Stimulated activated naive CD8-positive, alpha-beta T cell treated with anti-CD3 and anti-CD28 coated beads, Interleukin-15, amount 100 ng/mL, for 72 hours (primary cell): Measurements from ENCODE around the gene FCHSD1.
"Not testable (repeated sequence)": the region's sequence is repeated elsewhere in the genome, so short reads cannot be mapped to it uniquely, and the experiment has no call there.

Experiments used
- ATAC-seq: fragments of 150-1000 bp; cut with Tn5 transposase; 2 replicates; pipeline ENCODE4 v1.10.0; 2021; ENCODE audit warnings: mild to moderate bottlenecking, moderate library complexity
- DNase-seq, 2 donors: peaks; one replicate each; pipeline ENCODE4 v3.0.0; 2021 to 2022
- H3K27ac Mint-ChIP-seq, 2 donors: one replicate each; pipeline ENCODE4 v1.8.0; 2022; ENCODE audit warnings: mild to moderate bottlenecking in 2 of 2, mixed read lengths in 2 of 2, moderate library complexity in 2 of 2
- H3K27me3 Mint-ChIP-seq: one replicate; pipeline ENCODE4 v1.8.0; 2022; ENCODE audit warnings: mixed read lengths
- H3K4me1 Mint-ChIP-seq: one replicate; pipeline ENCODE4 v1.8.0; 2022; ENCODE audit warnings: mild to moderate bottlenecking, mixed read lengths
- H3K4me3 Mint-ChIP-seq, 2 donors: one replicate each; pipeline ENCODE4 v1.8.0; 2022; ENCODE audit warnings: mild to moderate bottlenecking in 2 of 2, mixed read lengths in 2 of 2, moderate library complexity in 1 of 2
- H3K9me3 Mint-ChIP-seq, 2 donors: one replicate each; pipeline ENCODE4 v1.8.0; 2022; ENCODE audit warnings: mixed read lengths in 2 of 2

Gene FCHSD1

DNA sequence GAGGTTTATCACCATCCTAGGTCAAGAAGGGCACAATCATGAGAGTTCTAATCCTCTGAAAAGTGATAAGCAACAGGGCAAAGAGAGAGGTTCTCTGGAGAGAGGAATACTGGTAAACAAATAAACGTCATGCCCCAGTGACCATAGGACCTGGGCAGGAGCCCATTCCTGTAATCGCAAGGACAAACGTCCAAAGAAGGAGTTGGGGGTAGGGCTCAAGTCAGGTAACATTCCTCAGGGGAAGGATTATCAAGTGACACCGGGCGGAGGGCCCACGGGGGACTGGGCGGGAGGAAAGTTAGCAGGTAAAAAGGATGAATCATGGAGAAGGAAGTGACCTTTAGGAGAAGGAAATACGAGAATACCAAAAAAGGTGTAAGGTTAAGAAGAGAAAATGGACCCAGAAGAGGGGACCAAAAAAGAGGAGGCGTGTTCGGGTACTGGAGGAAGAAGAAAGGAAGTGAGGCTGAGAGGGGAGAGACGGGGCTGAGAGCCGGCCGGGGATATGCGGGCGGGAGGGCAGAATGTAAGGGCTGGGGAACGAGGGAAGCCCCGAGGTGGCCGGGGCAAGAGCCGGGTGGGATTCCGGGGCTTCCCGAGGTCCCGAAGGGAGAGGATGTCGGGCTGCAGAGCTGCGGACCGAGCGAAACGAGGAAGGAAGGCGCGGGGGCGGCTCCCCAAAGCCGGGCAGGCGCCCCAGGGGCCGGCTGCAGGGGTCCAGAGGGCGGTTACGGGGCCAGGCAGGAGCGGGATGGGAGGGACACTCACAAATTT, 33.0 kb downstream of the FCHSD1 start:
- peak overlapping the region; percentile 86 to 99 for H3K4me3 Mint-ChIP-seq
- no peaks in the 10 kb centered on the region for H3K27me3 Mint-ChIP-seq
- H3K27ac Mint-ChIP-seq = peak overlapping the region; percentile 88 to 99
- DNase-seq (peak; percentile 68 to 73), ATAC-seq (peak; percentile 64)
- H3K9me3 Mint-ChIP-seq = no peaks in the 10 kb centered on the region
- H3K4me1 Mint-ChIP-seq = peaks cover 75% of the 10 kb centered on the region

DNA sequence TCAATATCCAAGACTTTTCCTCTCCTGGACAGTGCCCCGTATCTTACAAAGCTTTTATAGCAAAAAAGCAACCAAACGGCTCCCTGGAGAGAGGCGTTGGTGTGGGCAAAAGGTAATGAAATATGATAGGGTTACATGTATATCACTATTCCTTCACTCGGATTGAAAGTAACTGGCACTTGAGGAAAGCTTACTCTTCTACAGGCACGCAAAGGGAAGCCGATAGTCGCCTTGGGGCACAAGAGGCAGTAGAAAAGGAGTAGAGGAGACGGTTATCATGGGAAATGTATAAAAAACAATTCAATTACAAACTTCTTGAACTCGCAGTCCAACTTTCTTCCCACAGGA, 33.6 kb downstream of the FCHSD1 start:
- no peaks in the 10 kb centered on the region for H3K9me3 Mint-ChIP-seq
- no peak for ATAC-seq
- no peaks in the 10 kb centered on the region for H3K27me3 Mint-ChIP-seq
- no peak for DNase-seq
- peak overlapping the region; percentile 86 to 99 for H3K4me3 Mint-ChIP-seq
- H3K4me1 Mint-ChIP-seq = peaks cover 75% of the 10 kb centered on the region
- H3K27ac Mint-ChIP-seq = peak overlapping the region; percentile 88 to 99

DNA sequence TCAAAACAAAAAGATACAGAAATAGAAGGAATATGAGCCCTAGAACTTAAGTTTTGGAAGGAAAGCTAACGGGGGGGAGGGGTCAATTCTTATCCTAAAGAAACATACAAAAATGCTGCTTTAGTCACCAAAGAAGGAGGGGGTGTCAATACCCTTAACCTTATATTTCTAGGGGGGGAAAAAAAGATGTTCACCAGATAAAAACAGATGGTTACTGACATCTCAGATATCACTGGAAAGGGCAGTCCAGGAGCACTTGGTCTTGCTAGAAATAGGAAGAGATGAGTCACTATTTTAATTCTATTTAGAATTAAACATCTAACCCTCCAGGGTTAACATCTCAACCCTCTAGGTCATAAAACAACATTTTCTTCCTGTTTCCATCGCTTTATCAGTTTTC, 34.1 kb downstream of the FCHSD1 start:
- Mint-ChIP-seq H3K27me3 (no peaks in the 10 kb centered on the region), H3K4me3 (peak overlapping the region; percentile 86 to 99), H3K4me1 (peaks cover 75% of the 10 kb centered on the region), H3K27ac (peak overlapping the region; percentile 48 to 55), H3K9me3 (no peaks in the 10 kb centered on the region)
- DNase-seq (no peak), ATAC-seq (no peak)

DNA sequence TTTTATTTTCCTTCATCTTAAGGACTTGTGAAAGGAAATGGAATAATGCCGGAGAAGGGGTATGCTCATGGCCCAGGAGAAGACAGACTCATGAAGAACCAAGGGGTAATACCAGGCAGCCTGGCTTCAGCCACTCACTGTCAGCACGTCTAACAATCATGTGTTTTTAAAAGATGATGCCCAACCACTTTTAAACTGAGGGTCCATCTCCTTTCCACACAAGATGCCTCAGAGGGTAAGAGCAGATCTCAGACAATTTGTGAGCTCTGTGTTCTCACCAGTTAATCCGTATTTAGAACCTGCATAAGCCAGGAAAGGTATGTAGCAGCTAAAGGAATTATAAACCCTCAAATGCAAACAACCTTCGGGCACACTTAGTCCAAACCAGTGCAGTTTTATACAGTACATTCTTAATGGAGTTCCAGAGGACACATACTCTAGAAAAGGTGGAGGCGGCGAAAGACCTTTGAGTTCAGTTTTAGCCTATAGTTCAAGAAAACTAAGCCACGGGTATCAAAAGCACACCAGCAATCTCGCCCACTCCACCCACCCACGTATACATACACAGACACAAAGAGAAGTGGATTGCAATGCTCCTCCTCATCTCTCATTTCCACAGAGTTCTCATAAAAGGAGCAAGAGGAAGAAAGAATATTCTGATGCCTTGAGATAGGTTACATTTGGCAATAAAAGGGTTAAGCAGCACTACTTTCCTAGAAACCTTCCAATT, 35.1 kb downstream of the FCHSD1 start:
- Mint-ChIP-seq H3K4me1 (peaks cover 75% of the 10 kb centered on the region), H3K27me3 (no peaks in the 10 kb centered on the region), H3K27ac (peak overlapping the region; percentile 57 to 64), H3K9me3 (no peaks in the 10 kb centered on the region), H3K4me3 (peak overlapping the region; percentile 86 to 99)
- no peak for DNase-seq
- no peak for ATAC-seq

DNA sequence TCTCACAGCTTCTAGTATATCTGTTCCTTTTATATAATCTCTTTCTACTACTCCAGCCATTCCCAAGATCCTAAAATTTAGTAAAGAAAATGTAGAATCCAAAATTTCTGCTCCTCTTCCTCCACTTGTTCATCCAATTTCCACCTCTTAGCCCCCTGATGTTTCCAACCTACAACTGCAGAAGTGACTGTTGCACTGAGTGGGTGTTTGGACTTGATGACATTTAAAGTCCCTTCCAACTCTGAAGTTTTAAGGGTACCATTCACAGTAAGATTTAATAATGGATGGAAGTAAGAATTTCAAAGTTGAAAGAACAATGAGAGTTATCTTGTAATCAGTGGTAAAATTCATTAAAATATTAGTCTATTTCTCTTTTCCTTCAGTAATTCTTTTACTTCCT, 37.9 kb downstream of the FCHSD1 start:
- H3K27me3 Mint-ChIP-seq = no peaks in the 10 kb centered on the region
- peak overlapping the region in 1 of 2 donors; percentile 62 for H3K27ac Mint-ChIP-seq
- peak overlapping the region; percentile 55 to 71 for H3K4me3 Mint-ChIP-seq
- H3K4me1 Mint-ChIP-seq = peaks cover 91% of the 10 kb centered on the region
- no peaks in the 10 kb centered on the region for H3K9me3 Mint-ChIP-seq
- DNase-seq = no peak
- no peak for ATAC-seq

DNA sequence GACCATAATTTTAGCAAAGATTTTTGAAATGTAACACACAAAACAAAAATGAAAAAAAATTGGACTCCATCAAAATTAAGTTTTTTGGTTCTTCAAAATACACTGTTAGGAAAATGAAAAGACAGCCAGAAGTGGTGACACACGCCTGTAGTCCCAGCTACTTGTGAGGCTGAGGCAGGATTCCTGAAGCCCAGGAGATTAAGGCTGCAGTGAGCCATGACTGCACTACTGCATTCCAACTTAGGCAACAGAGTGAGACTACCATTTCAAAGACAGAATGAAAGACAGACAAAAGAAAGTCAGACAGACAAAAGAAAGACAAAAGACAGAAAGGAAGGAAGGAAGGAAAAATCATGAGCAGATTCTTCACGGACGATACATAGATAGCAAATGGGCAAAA, 39.9 kb downstream of the FCHSD1 start:
- peak overlapping the region; percentile 1 to 34 for H3K4me3 Mint-ChIP-seq
- peak overlapping the region in 1 of 2 donors; percentile 1 for H3K27ac Mint-ChIP-seq
- H3K4me1 Mint-ChIP-seq = peaks cover 98% of the 10 kb centered on the region
- no peaks in the 10 kb centered on the region for H3K27me3 Mint-ChIP-seq
- ATAC-seq = no peak
- H3K9me3 Mint-ChIP-seq = no peaks in the 10 kb centered on the region
- no peak for DNase-seq

DNA sequence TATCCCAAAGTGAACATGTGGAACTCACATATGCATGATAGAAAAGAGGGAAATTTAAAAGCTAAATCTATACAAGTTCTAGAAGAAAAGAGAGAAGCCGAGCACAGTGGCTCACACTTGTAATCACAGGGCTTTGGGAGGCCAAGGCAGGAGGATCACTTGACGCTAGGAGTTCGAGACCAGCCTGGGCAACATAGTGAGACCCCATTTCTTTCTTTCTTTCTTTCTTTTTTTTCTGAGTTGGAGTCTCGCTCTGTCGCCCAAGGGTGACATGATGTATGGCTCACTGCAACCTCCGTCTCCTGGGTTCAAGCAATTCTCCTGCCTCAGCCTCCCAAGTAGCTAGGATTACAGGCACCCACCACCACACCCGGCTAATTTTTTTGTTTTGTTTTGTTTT, 41.3 kb downstream of the FCHSD1 start:
- not testable (repeated sequence) for ATAC-seq, H3K4me3 Mint-ChIP-seq, DNase-seq, H3K9me3 Mint-ChIP-seq, H3K27me3 Mint-ChIP-seq
- H3K4me1 Mint-ChIP-seq = peaks cover 95% of the 10 kb centered on the region
- H3K27ac Mint-ChIP-seq = peak overlapping the region; percentile 5 to 67

DNA sequence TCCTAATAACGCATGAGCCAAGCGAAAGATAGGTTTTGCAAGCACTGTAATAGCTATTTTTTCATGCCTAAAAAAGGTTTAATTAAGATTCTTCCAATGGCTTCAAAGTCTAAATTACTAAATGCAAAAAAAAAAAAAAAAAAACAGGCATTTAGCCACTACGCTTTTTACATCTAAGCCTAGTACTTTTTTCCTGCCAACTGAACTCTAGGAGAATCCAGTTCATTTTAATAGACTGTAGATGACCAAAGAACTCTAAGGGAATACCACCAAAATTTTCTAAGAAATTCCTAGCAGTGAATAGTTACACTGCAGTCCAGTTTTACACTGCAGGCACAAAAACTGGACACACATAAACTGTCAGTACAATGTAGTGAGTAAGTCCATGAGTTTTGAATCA, 42.2 kb downstream of the FCHSD1 start:
- no peak for DNase-seq
- Mint-ChIP-seq H3K4me3 (no peak overlapping the region), H3K9me3 (no peaks in the 10 kb centered on the region), H3K27me3 (no peaks in the 10 kb centered on the region), H3K4me1 (peaks cover 95% of the 10 kb centered on the region), H3K27ac (peak overlapping the region in 1 of 2 donors; percentile 87)
- ATAC-seq = no peak

DNA sequence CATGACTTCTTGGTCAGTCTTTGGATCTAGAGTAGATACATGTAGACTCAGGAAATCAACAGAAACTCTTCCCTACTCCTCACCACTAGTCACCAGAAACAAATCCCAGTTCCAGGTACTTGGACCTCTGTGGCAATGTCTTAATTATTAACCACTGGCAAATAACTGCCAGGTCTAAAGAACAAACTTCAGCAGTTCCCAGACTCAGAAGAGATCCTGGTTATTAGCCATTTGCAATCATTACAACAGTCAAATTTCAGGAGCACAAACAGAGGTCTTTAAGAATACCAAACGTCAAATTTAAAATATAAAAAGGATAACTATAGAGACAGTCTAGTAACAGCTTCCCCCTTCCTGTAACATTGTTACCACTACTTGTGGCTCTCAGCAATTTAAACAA, 42.7 kb downstream of the FCHSD1 start:
- Mint-ChIP-seq H3K27ac (peak overlapping the region; percentile 79 to 87), H3K4me3 (peak overlapping the region; percentile 4 to 30), H3K4me1 (peaks cover 95% of the 10 kb centered on the region), H3K27me3 (no peaks in the 10 kb centered on the region), H3K9me3 (no peaks in the 10 kb centered on the region)
- no peak for ATAC-seq
- no peak for DNase-seq

DNA sequence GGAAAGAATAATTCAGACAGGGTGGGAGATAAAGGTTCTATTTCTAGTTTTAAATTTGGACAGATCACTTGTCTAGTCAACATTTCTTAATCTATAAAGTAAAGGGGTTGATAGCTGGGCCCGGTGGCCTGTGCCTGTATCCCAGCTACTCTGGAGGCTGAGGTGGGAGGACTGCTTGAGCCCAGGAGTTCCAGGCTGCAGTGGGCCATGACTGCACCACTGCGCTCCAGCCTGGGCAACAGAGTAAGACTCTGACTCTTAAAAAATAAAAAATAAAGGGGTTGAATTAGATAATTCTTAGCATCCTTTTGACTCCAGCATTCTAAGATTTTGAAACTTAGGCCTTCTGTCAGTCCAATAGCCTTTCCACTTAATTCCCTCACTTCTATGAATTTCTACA, 43.2 kb downstream of the FCHSD1 start:
- no peaks in the 10 kb centered on the region for H3K9me3 Mint-ChIP-seq
- no peaks in the 10 kb centered on the region for H3K27me3 Mint-ChIP-seq
- H3K27ac Mint-ChIP-seq = peak overlapping the region in 1 of 2 donors; percentile 79
- ATAC-seq (no peak), DNase-seq (no peak)
- H3K4me3 Mint-ChIP-seq = peak overlapping the region; percentile 24 to 30
- H3K4me1 Mint-ChIP-seq = peaks cover 95% of the 10 kb centered on the region

DNA sequence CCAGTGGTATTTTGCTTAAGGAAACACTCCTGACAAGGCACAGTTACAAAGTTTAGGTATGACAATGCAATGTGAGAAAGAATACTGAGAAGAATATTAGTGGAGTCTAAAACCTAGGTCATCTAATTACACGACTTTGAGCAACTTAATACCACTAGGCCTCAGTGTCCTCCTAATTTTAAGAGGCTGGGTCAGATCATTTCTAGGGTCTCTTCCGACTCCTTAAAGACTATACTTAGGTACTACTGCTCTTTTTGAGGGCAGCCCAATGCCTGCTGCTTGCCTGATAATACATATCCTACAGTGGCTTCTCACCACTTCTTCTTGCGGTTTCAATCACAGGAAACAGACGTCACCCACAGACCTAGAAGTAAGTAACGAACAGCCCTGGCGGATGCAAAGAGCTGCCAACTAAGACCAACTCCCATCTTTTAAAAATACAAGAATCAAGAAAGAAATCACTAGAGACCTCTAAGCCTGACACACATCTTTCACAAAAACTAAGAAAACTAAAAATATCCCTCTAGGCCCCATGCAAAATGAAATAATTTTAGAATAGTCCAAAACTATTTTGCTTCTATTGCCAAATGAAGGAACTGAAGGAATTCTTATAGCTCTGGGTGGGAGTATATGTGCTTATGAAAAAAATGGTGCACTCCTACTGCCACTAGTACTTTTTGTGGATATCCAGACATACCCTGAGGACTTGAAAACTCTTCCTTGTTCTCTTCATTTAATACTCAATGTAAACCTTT, 45.5 kb downstream of the FCHSD1 start:
- no peaks in the 10 kb centered on the region for H3K27me3 Mint-ChIP-seq
- ATAC-seq = peak; percentile 99
- H3K27ac Mint-ChIP-seq = peak overlapping the region; percentile 48 to 67
- H3K9me3 Mint-ChIP-seq = no peaks in the 10 kb centered on the region
- peaks cover 89% of the 10 kb centered on the region for H3K4me1 Mint-ChIP-seq
- H3K4me3 Mint-ChIP-seq = peak overlapping the region; percentile 56 to 67
- DNase-seq = peak; percentile 65 to 75

DNA sequence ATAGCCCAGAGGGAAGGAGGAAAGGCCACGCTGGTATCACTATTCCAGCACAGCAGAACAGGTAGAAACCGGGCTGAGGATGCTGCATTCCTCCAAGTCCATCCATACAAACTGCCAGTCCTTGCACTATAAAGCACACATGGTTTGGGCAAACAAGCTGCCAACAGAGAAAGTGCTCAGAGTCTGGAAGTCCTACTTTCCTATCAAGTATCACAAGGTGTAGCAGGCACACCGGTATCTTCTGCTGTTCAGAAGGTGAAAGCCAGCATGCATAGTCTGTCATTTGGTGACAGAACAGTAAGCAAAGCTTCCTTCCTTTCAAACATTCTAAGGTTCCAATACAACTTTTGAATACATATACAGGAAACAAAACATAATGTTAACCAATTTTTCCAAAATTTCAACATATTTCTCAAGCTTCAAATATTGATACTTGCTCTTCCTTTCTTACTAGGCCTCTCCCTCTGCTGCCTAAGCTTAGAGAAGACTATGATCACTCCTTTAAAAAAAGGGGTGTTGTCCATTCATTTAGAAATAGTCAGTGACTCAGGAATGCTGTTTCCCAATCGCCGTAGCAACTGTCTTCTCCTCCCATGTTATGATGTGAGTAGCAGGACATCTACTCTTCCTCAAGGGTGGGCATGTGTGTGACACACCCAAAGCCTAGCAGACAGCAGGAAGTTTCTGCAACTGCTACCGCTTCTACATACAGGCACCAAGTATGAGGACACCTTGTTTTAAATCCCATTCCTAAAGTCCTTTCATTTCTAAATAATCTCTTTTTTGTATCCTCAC, 47.1 kb downstream of the FCHSD1 start:
- no peak for ATAC-seq
- Mint-ChIP-seq H3K4me1 (peaks cover 89% of the 10 kb centered on the region), H3K27me3 (no peaks in the 10 kb centered on the region), H3K27ac (peak overlapping the region; percentile 75 to 91), H3K9me3 (no peaks in the 10 kb centered on the region), H3K4me3 (peak overlapping the region; percentile 74 to 77)
- no peak for DNase-seq

DNA sequence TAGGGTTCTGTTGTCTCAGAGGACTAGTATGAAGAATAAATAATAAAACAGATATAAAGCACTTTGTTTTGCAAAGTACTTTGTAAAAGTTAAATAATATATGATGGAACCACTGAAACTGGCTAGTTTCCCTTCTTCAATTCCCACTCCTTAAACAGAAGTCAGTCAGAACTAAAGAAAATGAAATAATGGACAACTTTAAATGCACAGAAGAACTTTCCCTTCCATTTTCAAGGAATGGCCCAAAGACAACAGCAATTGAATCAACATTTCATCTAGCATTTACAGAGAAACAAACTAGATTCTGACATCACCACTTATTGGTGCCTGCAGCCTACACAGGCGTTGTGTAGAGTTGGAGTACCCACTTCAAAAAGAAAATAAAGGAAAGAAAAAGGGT, 48.6 kb downstream of the FCHSD1 start:
- peak overlapping the region; percentile 12 to 72 for H3K27ac Mint-ChIP-seq
- H3K27me3 Mint-ChIP-seq = no peaks in the 10 kb centered on the region
- H3K9me3 Mint-ChIP-seq = no peaks in the 10 kb centered on the region
- no peak for ATAC-seq
- no peak for DNase-seq
- peak overlapping the region; percentile 7 to 23 for H3K4me3 Mint-ChIP-seq
- H3K4me1 Mint-ChIP-seq = peaks cover 89% of the 10 kb centered on the region

DNA sequence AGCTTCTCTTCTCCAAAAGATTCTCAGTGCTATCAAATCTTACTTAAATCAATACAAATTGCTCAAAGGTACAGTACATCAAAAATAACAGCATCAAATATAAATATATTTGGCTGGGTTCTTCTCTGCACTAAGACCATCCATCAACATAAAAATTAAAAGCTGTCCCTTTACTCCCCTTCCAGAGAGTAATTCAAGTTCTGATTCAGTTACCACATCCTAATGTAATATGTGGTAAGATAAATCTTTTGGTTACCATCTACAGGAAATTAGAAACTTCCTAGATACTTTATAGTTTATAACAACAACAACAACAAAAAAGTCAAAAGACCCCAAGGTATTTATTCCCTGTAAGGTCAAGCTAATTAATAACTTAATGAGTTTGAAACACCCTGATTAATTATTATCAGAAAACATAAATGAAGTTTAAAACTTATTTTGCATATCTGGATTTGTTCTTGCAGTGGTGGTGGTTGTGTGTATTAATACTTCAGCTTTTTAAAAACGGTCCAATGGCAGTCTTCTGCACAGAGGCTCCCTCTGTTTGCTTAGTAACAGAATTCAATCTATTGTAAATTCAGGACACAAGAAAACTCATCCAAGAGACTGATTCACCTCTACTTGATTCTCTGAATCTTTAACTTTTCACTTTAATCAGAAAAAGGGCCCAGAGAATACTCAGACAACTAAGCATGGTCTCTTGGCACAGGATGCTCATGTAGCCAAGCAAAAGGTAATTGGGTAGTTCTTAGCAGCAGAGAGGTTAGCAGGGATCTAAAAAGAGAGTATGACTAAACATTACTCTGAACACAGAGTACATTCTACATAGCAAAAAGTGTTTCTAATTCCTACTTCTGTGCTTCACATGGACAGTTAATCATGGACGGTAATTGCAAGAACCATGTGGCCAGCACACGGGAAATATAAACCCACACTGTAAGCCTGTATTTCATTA, 52.5 kb downstream of the FCHSD1 start:
- H3K27me3 Mint-ChIP-seq = no peaks in the 10 kb centered on the region
- H3K4me3 Mint-ChIP-seq = peak overlapping the region in 1 of 2 donors; percentile 9
- DNase-seq = no peak
- H3K9me3 Mint-ChIP-seq = no peaks in the 10 kb centered on the region
- ATAC-seq = peak; percentile 79
- peaks cover 76% of the 10 kb centered on the region for H3K4me1 Mint-ChIP-seq
- no peak overlapping the region for H3K27ac Mint-ChIP-seq
